SH-SY5Y (cell line): Measurements from ENCODE around the gene DLL3.

Experiments
- GATA2 ChIP-seq: IDR thresholded peaks from 2 replicates; pipeline ENCODE4 v1.6.1; 2011; ENCODE audit warnings: mild to moderate bottlenecking, low read depth, low read length
- GATA3 ChIP-seq: IDR thresholded peaks from 2 replicates; pipeline ENCODE4 v1.6.1; 2011; ENCODE audit warnings: low read depth, mild to moderate bottlenecking, low read length, moderate library complexity

GRCh38 chr19:39479916-39480315, 18.8 kb upstream of the DLL3 start:
- TF ChIP-seq GATA2 (no peak), GATA3 (no peak)
